ENCODE measurements around the gene PTGR2.
"Not testable (repeated sequence)": the region's sequence is repeated elsewhere in the genome, so short reads cannot be mapped to it uniquely, and the experiment has no call there.

Gene PTGR2

DNA sequence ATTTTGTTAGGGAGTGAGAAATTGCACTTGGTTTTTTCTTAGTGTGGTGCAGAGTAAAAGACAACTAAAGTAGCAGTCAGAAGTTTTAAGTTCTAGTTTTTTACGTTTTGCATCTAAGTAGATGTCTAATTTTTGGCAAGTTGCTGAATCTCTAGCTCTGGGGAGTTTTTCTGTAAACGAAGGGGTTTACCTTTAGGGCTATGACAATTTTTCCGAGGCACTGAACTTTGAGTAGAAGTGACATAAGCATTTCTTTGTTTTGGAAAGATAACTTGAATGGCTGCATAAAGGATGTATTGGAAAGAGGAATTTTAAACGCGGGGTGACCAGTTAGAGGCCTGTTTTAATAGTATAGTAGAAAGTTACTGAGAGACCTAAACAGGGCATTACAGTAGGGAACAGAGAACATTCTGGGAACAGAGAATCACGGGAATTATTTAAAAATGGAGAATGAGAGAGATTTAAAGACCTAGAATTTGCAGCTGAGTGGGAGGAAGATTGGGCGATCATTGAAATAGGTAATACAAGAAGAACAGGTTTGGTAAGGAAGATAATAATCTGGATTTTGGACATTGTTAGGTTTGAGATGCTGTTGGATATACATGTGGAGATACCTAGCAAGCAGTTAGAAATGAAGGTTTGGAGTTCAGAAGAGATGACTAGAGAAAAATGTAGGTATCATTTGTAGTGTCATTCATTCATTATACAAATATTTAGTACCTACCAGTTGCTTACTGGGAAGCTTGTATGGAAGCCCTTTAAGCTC lies 36.2 kb downstream of the PTGR2 start:
- no peak for DNase-seq

DNA sequence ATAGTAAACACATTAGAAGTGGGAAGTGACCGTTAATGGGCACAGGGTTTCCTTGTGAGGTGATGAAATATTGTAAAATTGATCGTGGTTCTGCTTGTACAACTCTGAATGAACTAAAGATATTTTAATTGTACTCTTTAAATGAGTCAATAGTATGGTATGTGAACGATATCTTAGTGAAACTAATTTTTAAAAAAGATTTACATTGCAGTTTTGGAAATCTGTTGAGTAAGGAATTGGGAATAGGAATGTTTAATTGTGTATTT lies 36.8 kb downstream of the PTGR2 start:
- DNase-seq, result no peak

DNA sequence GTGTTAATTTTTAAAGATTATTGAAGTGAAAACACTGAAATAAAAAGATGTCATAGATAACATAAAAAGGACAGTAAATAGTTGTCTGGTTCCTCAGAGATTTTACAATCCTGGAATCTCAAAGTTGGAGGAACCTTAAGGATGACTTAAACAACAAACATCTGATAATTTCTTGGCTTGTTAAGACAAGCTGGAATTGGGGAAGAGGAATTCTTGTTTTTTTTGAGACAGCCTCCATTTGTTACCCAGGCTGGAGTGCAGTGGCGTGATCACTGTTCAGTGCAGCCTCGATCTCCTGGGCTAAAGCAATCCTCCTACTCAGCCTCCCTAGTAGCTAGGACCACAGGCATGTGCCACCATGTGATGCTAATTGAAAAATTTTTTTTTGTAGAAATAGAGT lies 37.3 kb downstream of the PTGR2 start:
- no peak for DNase-seq

DNA sequence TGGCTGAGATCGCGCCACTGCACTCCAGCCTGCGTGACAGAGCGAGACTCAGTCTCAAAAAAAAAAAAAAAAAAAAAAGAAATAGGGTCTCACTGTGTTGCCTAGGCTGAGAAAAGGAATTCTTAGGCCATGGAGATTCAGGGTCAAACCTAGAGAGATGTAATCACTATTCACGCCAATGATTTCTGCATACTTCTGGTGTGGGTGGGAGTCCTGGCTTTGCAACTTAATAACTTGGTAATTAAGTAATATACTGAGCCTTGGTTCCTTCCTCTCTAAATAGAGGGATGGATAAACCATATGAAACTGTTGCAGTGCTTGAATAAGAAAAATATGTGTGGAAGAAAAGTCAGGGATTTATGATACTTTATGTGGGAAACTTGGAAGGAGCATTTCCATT lies 37.7 kb downstream of the PTGR2 start:
- DNase-seq, result no peak

DNA sequence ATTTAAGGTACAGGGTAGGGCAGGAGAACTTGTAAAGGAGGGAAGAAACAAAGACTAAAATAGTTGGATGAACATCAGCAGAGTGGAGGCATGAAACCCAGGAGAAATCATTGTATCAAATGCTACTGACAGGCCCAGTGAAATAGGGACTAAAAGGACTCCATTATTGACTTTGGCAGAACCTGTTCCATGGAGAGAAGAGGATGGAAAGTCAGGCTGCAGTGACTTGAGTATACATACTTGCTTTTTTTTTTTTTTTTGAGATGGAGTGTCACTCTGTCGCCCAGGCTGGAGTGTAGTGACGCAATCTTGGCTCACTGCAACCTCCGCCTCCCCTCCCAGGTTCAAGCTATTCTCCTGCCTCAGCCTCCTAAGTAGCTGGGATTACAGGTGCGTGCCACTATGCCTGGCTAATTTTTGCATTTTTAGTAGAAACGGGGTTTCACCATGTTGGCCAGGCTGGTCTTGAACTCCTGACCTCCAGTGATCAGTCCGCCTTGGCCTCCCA lies 42.6 kb downstream of the PTGR2 start:
- not testable (repeated sequence) for DNase-seq

DNA sequence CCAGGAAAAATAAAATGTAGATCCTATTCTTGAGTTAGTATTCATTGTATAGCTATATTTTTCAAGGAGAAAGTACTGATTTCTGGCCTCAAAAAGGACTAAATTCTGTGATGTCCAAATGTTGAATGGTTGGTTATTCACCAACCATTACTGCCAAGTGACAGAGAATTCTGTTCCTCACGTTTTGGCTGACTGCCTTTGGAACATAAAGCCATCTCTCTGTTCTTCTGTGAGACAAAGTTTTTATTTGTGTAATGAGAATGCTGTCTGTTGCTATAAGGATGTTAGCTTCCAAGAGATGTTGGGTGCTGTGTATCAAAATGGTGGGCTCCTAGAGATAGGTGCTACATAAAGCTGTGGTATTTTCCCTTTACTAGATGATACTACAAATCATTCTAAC lies 44.3 kb downstream of the PTGR2 start:
- no peak for DNase-seq

DNA sequence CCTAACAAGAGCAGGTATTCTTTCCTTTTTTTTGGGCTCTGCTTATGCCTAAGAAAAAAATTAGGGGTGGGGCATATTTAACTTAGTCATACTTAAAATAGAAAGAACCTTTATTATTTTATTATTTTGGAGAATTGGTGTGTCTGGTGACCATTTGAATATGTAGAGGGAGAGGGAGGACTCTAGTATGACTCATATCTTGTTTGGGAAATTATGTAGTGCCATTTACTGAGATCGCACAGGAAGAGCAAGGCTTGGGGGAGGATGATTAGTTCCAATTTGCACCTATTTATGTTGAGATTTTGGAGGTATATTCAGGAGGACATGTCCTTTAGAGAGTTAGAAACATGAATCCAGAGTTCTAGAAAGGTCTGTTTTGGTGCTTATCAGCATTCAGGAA lies 44.9 kb downstream of the PTGR2 start:
- DNase-seq, result no peak

DNA sequence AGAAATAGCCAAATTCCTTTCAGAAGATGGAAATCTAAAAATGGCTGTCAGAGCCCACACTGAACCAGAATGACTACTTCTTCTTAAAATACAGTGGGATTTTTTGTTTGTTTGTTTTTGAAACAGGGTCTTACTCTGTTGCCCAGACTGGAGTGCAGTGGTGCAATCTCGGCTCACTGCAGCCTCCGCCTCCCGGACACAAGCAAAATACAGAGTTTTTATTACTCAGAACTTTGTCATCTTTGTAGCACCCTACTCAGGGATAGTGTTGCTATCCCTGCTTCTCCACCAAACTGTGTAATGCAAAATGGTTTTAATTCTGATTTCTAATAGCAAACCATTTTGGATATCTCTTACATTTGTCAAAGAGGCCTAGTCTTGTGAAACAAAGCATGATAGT lies 51.4 kb downstream of the PTGR2 start:
- no peak for DNase-seq

DNA sequence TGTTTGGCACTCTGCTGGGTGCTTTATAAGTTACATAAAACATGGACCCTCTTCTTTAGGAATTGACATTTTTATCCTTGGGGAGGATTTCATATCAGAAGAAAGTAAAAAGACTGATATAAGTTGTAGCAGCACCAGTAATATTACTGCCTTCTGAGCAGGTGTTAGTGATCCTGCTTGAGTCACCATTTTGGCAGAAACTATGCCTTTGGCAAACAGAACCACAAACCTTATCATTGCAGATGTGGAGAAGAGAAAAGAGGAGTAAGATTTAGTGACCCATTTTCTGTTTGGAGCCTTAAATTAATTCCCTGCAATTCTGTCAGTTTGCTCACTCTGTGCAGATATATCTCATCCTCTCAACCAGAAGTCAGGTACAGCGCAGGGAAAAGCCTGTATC lies 58.0 kb downstream of the PTGR2 start:
- no peak for DNase-seq

DNA sequence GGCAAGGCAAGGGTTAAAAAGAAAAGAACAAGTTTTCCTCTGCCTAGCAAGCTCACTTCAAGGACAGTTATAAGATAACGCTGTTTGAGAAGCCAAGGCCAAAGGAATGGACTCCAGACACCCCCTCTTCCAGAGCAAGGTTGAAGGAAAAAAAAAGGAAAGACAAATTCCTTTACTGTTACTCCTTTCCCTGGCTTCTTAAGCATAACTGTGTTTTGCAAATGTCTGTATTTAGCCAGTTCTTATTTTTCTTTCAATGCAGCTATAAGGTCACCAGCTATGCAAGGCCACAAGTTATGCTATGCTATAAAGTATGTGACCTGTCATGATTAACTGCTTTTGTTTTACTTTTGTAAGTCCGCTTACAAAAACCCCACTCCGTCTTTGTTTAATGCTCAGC lies 61.6 kb downstream of the PTGR2 start:
- no peak for DNase-seq

DNA sequence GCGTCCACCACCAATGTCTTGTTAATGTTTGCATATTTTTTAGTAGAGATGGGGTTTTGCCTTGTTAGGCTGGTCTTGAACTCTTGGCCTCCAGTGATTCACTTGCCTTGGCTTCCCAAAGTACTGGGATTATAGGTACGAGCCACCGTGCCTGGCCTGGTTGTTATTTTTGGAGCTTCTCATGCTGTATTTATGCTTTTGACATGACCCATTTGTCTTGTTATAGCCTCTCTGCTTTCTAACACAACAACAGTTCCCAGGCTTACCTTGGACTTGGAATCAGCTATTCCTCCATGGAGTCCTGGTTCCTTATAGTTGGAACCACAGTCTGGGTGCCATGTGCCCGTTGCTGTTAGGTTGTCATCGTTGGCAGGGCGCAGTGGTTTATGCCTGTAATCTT lies 64.7 kb downstream of the PTGR2 start:
- no peak for DNase-seq

DNA sequence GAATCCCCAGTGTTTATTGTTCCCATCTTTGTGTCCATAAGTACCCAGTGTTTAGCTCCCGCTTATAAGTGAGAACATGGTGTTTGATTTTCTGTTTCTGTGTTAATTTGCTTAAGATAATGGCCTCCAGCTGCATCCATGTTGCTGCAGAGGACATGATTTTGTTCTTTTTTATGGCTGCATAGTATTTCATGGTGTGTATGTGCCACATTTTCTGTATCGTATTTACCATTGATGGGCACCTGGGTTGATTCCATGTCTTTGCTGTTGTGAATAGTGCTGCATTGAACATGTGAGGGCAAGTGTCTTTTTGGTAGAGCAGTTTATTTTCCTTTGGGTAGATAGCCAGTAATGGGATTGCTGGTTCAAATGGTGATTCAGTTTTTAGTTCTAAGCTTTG lies 67.8 kb downstream of the PTGR2 start:
- DNase-seq, result not testable (repeated sequence)

DNA sequence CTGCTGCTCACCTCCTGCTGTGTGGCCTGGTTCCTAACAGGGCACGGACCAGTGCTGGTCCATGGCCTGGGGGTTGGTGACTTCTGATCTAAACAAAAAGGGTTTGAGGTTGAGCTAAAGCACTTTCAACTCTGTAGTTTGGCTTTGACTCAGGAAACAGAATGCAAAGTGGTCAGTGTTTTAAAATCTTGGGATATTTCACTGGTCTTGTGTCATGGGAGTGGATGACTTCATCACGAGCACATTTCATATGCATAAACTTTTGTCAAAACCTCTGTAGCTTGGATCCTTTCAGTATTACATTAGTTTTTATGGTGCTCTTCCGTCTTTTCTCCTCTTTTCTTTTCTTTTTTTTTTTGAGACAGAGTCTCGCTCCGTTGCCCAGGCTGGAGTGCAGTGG lies 72.7 kb downstream of the PTGR2 start:
- no peak for DNase-seq

Measured in CD4-positive, alpha-beta T cell treated with Interferon gamma for 1 hour (primary cell).